NCI-H748 (cell line): ENCODE data around the gene STAT1.

Experiments
- DNase-seq: peaks from one replicate; lab custom pipeline; 2025; ENCODE audit not compliant: unreplicated experiment; lab: John Stamatoyannopoulos, UW

The STAT1 gene

GRCh38 chr2:190927301-190927700 is 86.7 kb downstream of the STAT1 start:
- DNase-seq = no peak

DNA sequence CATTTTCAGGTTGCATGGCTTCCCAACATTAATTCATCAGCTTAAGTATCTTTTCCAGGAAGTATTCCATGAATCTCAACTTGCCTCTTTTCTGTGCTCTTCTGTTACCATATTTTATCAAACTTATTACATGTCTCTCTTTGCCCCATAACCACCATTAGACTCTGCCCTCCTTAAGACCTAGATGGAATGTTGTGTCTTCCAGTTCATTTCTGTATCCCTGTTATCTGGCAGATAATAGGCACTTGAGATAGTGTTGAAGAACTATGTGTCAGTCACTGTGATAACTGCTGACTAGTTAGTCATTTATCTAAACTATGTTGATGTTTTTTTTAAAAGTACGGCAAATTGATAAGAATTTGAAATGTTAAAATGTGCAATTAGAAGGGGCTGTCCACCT is 91.6 kb downstream of the STAT1 start:
- DNase-seq = no peak

GRCh38 chr2:190920085-190920484 is 93.9 kb downstream of the STAT1 start:
- DNase-seq = no peak
